GM23338 (cell line): ENCODE measurements around the gene EYA2. TPM values are rescaled to one million over a fixed set of nuclear protein-coding genes. Genes with fewer than 3 reads are reported as not detected.

Experiments used
- ATAC-seq: fragments of 200-7000 bp; cut with Tn5 transposase; 3 replicates; pipeline ENCODE4 v1.9.1; 2020
- DNase-seq: peaks from one replicate; pipeline ENCODE4 v3.0.0-alpha.2; 2015; ENCODE audit warnings: low spot score
- H2AFZ ChIP-seq: fragments of 200-600 bp; sonication (generic); 2 replicates; pipeline ENCODE4 v1.8.0; 2016; ENCODE audit warnings: antibody characterized with exemption, mild to moderate bottlenecking, moderate library complexity
- H3F3A ChIP-seq: fragments of 200-600 bp; sonication (generic); replicated peaks from 2 replicates; pipeline ENCODE4 v1.8.0; 2017; ENCODE audit warnings: antibody characterized with exemption, mixed run types, low read depth
- H3K27ac ChIP-seq: fragments of 200-600 bp; sonication (generic); 2 replicates; pipeline ENCODE4 v1.6.1; 2016; ENCODE audit warnings: low read depth
- H3K27me3 ChIP-seq: fragments of 200-600 bp; sonication (generic); 2 replicates; pipeline ENCODE4 v1.8.0; 2016; ENCODE audit warnings: mild to moderate bottlenecking, mixed run types, moderate library complexity; ENCODE audit not compliant: insufficient read depth
- H3K36me3 ChIP-seq: fragments of 200-600 bp; sonication (generic); 2 replicates; pipeline ENCODE4 v1.8.0; 2016; ENCODE audit warnings: mild to moderate bottlenecking; ENCODE audit not compliant: insufficient read depth
- H3K4me1 ChIP-seq: fragments of 200-600 bp; sonication (generic); 2 replicates; pipeline ENCODE4 v1.8.0; 2016; ENCODE audit warnings: mild to moderate bottlenecking, moderate library complexity; ENCODE audit not compliant: insufficient read depth
- H3K4me2 ChIP-seq: fragments of 200-600 bp; sonication (generic); 2 replicates; pipeline ENCODE4 v1.7.1; 2017; ENCODE audit warnings: mixed run types
- H3K4me3 ChIP-seq: fragments of 200-600 bp; sonication (generic); 2 replicates; pipeline ENCODE4 v1.6.1; 2016; ENCODE audit warnings: mixed run types
- H3K79me2 ChIP-seq: fragments of 200-600 bp; sonication (generic); replicated peaks from 2 replicates; pipeline ENCODE4 v1.8.0; 2017; ENCODE audit warnings: mild to moderate bottlenecking; ENCODE audit not compliant: insufficient read depth
- H3K9me2 ChIP-seq: fragments of 200-600 bp; sonication (generic); 2 replicates; pipeline ENCODE4 v1.8.0; 2017; ENCODE audit not compliant: insufficient read depth
- H4K20me1 ChIP-seq: fragments of 200-600 bp; sonication (generic); replicated peaks from 2 replicates; pipeline ENCODE4 v1.8.0; 2017; ENCODE audit warnings: mild to moderate bottlenecking; ENCODE audit not compliant: insufficient read depth
- H3K27ac Mint-ChIP-seq: 2 replicates; pipeline ENCODE4 v1.8.0; 2020; ENCODE audit warnings: inconsistent platforms, mild to moderate bottlenecking, moderate library complexity, mixed read lengths
- H3K27me3 Mint-ChIP-seq: 3 replicates; pipeline ENCODE4 v1.8.0; 2022; ENCODE audit warnings: low read depth, mild to moderate bottlenecking, moderate library complexity, mixed read lengths, inconsistent platforms; ENCODE audit not compliant: insufficient read depth, poor library complexity
- H3K36me3 Mint-ChIP-seq: 3 replicates; pipeline ENCODE4 v1.8.0; 2021; ENCODE audit warnings: low read depth, mild to moderate bottlenecking, inconsistent platforms, moderate library complexity, mixed read lengths
- H3K4me1 Mint-ChIP-seq: 3 replicates; pipeline ENCODE4 v1.8.0; 2020; ENCODE audit warnings: mild to moderate bottlenecking, inconsistent platforms, mixed read lengths
- H3K4me3 Mint-ChIP-seq: 3 replicates; pipeline ENCODE4 v1.8.0; 2021; ENCODE audit warnings: moderate library complexity, mild to moderate bottlenecking, inconsistent platforms, mixed read lengths
- H3K9me3 Mint-ChIP-seq: 3 replicates; pipeline ENCODE4 v1.8.0; 2020; ENCODE audit warnings: moderate library complexity, mild to moderate bottlenecking, inconsistent platforms, mixed read lengths
- CREB1 ChIP-seq: fragments of 250-450 bp; sonication (Bioruptor Pico); IDR thresholded peaks from 2 replicates; pipeline ENCODE4 v1.5.0; 2020; ENCODE audit warnings: low read depth, mild to moderate bottlenecking, moderate library complexity
- EZH2 ChIP-seq: fragments of 200-600 bp; sonication (generic); IDR thresholded peaks from one replicate; pipeline ENCODE4 v1.8.0; 2017; ENCODE audit warnings: antibody characterized with exemption, mild to moderate bottlenecking, low read depth; ENCODE audit not compliant: unreplicated experiment
- JUNB ChIP-seq: IDR thresholded peaks from one replicate; pipeline ENCODE4 v1.6.1; 2016; ENCODE audit warnings: antibody characterized with exemption; ENCODE audit not compliant: unreplicated experiment
- STAT1 ChIP-seq: IDR thresholded peaks from one replicate; pipeline ENCODE4 v1.6.1; 2016; ENCODE audit warnings: antibody characterized with exemption; ENCODE audit not compliant: unreplicated experiment
- ZNF114 ChIP-seq: fragments of 250-450 bp; sonication (Bioruptor Pico); IDR thresholded peaks from 2 replicates; pipeline ENCODE4 v1.5.0; 2020; ENCODE audit warnings: mild to moderate bottlenecking, moderate library complexity
- ZNF331 ChIP-seq: fragments of 250-450 bp; sonication (Bioruptor Pico); IDR thresholded peaks from 2 replicates; pipeline ENCODE4 v1.5.0; 2020; ENCODE audit warnings: low read depth, mild to moderate bottlenecking, moderate library complexity
- polyA plus RNA-seq: library from polyadenylated mRNA; unstranded; fragments of >200 nt; fragmentation: Nextera tagmentation; extraction: Ambion mirVana; gene quantifications from 2 replicates; pipeline ENCODE4 v1.2.1, GENCODE V29; 2016
- total RNA-seq: library from RNA; depleted of rRNA; stranded (reverse); fragments of >200 nt; shearing (Covaris generic); gene quantifications from 2 replicates; pipeline ENCODE4 v1.2.3, GENCODE V29; 2014
- TF ChIP-seq, protein P1 (sequence below): IDR thresholded peaks from one replicate; pipeline ENCODE4 v1.6.1; 2018; ENCODE audit warnings: antibody characterized with exemption; ENCODE audit not compliant: unreplicated experiment
- TF ChIP-seq, protein P2 (sequence below): IDR thresholded peaks from 2 replicates; pipeline ENCODE4 v1.6.1; 2016; ENCODE audit warnings: antibody characterized with exemption
- TF ChIP-seq, protein P3 (sequence below), 2 experiments: fragments of 200-600 bp in 1 of 2; sonication (generic) in 1 of 2; conservative IDR thresholded peaks; 2 replicates each; pipeline versions ENCODE4 v1.5.1 to v1.6.1; 2016 to 2017; ENCODE audit warnings: antibody characterized with exemption in 2 of 2, low read depth in 2 of 2, mild to moderate bottlenecking in 2 of 2, moderate library complexity in 1 of 2

Gene EYA2
- total and polyA plus RNA-seq, 2 experiments from 2014 or later = 0.50 to 0.56 TPM

DNA sequence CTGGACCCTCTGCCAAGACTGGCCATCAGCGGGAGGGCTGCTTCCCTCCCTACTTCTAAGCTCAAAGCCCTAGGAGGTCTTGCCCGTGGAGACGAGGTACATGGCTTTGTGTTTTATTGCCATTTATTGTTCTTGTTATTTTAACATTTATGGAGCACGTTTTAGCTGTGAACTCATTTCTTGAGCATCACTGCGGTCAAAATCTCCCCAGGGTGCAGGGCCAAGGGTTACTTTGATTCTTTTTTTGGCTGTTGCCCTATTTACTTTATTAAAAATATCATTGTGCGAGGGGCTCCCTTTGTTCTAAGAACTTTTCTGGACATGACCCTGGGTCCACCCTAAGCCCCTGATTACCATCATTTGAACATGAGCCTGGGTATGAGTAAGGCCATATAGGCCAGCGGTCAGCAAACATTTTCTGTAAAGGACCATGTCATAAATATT is 51.6 kb downstream of the EYA2 start (continued):
- TF ChIP-seq, protein P1, sequence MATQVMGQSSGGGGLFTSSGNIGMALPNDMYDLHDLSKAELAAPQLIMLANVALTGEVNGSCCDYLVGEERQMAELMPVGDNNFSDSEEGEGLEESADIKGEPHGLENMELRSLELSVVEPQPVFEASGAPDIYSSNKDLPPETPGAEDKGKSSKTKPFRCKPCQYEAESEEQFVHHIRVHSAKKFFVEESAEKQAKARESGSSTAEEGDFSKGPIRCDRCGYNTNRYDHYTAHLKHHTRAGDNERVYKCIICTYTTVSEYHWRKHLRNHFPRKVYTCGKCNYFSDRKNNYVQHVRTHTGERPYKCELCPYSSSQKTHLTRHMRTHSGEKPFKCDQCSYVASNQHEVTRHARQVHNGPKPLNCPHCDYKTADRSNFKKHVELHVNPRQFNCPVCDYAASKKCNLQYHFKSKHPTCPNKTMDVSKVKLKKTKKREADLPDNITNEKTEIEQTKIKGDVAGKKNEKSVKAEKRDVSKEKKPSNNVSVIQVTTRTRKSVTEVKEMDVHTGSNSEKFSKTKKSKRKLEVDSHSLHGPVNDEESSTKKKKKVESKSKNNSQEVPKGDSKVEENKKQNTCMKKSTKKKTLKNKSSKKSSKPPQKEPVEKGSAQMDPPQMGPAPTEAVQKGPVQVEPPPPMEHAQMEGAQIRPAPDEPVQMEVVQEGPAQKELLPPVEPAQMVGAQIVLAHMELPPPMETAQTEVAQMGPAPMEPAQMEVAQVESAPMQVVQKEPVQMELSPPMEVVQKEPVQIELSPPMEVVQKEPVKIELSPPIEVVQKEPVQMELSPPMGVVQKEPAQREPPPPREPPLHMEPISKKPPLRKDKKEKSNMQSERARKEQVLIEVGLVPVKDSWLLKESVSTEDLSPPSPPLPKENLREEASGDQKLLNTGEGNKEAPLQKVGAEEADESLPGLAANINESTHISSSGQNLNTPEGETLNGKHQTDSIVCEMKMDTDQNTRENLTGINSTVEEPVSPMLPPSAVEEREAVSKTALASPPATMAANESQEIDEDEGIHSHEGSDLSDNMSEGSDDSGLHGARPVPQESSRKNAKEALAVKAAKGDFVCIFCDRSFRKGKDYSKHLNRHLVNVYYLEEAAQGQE = no peak
- TF ChIP-seq, protein P2, sequence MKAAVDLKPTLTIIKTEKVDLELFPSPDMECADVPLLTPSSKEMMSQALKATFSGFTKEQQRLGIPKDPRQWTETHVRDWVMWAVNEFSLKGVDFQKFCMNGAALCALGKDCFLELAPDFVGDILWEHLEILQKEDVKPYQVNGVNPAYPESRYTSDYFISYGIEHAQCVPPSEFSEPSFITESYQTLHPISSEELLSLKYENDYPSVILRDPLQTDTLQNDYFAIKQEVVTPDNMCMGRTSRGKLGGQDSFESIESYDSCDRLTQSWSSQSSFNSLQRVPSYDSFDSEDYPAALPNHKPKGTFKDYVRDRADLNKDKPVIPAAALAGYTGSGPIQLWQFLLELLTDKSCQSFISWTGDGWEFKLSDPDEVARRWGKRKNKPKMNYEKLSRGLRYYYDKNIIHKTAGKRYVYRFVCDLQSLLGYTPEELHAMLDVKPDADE = no peak
- TF ChIP-seq STAT1 (no peak), ZNF114 (CRISPR knock-in tag) (no peak), EZH2 (no peak), ZNF331 (no peak), CREB1 (CRISPR knock-in tag) (no peak)
- TF ChIP-seq, protein P3, sequence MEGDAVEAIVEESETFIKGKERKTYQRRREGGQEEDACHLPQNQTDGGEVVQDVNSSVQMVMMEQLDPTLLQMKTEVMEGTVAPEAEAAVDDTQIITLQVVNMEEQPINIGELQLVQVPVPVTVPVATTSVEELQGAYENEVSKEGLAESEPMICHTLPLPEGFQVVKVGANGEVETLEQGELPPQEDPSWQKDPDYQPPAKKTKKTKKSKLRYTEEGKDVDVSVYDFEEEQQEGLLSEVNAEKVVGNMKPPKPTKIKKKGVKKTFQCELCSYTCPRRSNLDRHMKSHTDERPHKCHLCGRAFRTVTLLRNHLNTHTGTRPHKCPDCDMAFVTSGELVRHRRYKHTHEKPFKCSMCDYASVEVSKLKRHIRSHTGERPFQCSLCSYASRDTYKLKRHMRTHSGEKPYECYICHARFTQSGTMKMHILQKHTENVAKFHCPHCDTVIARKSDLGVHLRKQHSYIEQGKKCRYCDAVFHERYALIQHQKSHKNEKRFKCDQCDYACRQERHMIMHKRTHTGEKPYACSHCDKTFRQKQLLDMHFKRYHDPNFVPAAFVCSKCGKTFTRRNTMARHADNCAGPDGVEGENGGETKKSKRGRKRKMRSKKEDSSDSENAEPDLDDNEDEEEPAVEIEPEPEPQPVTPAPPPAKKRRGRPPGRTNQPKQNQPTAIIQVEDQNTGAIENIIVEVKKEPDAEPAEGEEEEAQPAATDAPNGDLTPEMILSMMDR (conservative IDR thresholded peaks at IDR 0.05; ENCODE audit: low read depth in 2 of 2) = no peak

DNA sequence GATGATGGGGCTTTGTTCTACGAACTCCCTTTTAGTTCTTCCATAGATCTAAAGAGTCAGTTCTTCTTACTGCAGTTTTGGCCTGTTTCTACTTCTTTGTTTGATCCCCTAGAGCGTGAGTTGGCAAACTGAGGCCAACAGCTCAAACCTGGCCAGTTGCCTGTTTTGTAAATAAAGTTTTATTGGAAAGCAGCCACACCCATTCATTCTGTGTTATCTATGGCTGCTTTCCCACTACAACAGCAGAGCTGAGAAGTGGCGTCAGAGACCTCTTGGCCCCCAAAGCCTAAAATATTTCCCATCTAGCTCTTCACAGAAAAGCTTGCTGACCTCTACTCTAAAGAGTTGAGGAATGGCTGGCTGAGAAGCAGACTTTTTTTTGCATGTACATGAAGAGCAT is 52.2 kb downstream of the EYA2 start:
- Histone ChIP-seq H3K9me2 (no peaks in the 10 kb centered on the region), H3K4me2 (no peak overlapping the region), H2AFZ (no peak overlapping the region), H3K27me3 (no peaks in the 10 kb centered on the region), H3K79me2 (no peaks in the 10 kb centered on the region), H4K20me1 (no peaks in the 10 kb centered on the region), H3K4me1 (no peaks in the 10 kb centered on the region), H3K36me3 (no peaks in the 10 kb centered on the region), H3K4me3 (no peak overlapping the region), H3F3A (no peaks in the 10 kb centered on the region), H3K27ac (no peak overlapping the region)
- H3K4me3 Mint-ChIP-seq = no peak overlapping the region
- H3K27ac Mint-ChIP-seq = no peak overlapping the region
- peaks cover 11% of the 10 kb centered on the region for H3K4me1 Mint-ChIP-seq
- H3K9me3 Mint-ChIP-seq = no peaks in the 10 kb centered on the region
- no peaks in the 10 kb centered on the region for H3K27me3 Mint-ChIP-seq
- DNase-seq (no peak), ATAC-seq (no peak)
- H3K36me3 Mint-ChIP-seq = no peaks in the 10 kb centered on the region
- TF ChIP-seq, protein P3 (conservative IDR thresholded peaks at IDR 0.05; ENCODE audit: low read depth in 2 of 2) = no peak
- TF ChIP-seq, protein P2 = no peak
- no peak for TF ChIP-seq ZNF114 (CRISPR knock-in tag)
- no peak for TF ChIP-seq STAT1
- TF ChIP-seq JUNB = no peak
